HL-60 (cell line): Measurements from ENCODE around the gene HMGCS2.

Experiments
- DNase-seq, 2 experiments: peaks; one replicate each; pipeline ENCODE4 v3.0.0-alpha.2; 2010 to 2020; ENCODE audit warnings: low read depth in 1 of 2, low spot score in 1 of 2
- H3K27ac ChIP-seq: fragments of 250-450 bp; sonication (Bioruptor Pico); replicated peaks from 2 replicates; pipeline ENCODE4 v1.5.1; 2020; ENCODE audit warnings: mild to moderate bottlenecking, moderate library complexity
- H3K27me3 ChIP-seq: fragments of 250-450 bp; sonication (Bioruptor Pico); 2 replicates; pipeline ENCODE4 v1.5.1; 2021; ENCODE audit warnings: mild to moderate bottlenecking, moderate library complexity; ENCODE audit not compliant: insufficient read depth, poor library complexity, severe bottlenecking
- H3K4me3 ChIP-seq: replicated peaks from 2 replicates; pipeline ENCODE4 v1.5.1; 2011; ENCODE audit warnings: mild to moderate bottlenecking, control low read depth, low read length; ENCODE audit not compliant: insufficient read depth
- CTCF ChIP-seq: IDR thresholded peaks from one replicate; pipeline ENCODE4 v1.5.1; 2011; ENCODE audit warnings: low read length, control low read depth, inconsistent platforms; ENCODE audit not compliant: insufficient read depth
- GABPA ChIP-seq: IDR thresholded peaks from 2 replicates; pipeline ENCODE4 v1.6.1; 2012; ENCODE audit warnings: low read depth
- POLR2AphosphoS5 ChIP-seq: IDR thresholded peaks from 2 replicates; pipeline ENCODE4 v1.6.1; 2012; ENCODE audit warnings: low read depth
- REST ChIP-seq: IDR thresholded peaks from 2 replicates; pipeline ENCODE4 v1.6.1; 2012; ENCODE audit warnings: low read depth; ENCODE audit not compliant: insufficient replicate concordance
- SPI1 ChIP-seq: IDR thresholded peaks from 2 replicates; pipeline ENCODE4 v1.6.1; 2012; ENCODE audit warnings: low read depth, mild to moderate bottlenecking, borderline replicate concordance

Gene HMGCS2

GRCh38 chr1:119714583-119714982, 54.1 kb downstream of the HMGCS2 start:
- no peak overlapping the region for H3K4me3 ChIP-seq
- TF ChIP-seq REST: no peak
- no peak for TF ChIP-seq GABPA
- no peak for TF ChIP-seq POLR2AphosphoS5
- TF ChIP-seq CTCF: no peak
- TF ChIP-seq SPI1: no peak
- no peak overlapping the region for H3K27ac ChIP-seq
- DNase-seq: peak; percentile 21 to 27
- no peaks in the 10 kb centered on the region for H3K27me3 ChIP-seq

DNA sequence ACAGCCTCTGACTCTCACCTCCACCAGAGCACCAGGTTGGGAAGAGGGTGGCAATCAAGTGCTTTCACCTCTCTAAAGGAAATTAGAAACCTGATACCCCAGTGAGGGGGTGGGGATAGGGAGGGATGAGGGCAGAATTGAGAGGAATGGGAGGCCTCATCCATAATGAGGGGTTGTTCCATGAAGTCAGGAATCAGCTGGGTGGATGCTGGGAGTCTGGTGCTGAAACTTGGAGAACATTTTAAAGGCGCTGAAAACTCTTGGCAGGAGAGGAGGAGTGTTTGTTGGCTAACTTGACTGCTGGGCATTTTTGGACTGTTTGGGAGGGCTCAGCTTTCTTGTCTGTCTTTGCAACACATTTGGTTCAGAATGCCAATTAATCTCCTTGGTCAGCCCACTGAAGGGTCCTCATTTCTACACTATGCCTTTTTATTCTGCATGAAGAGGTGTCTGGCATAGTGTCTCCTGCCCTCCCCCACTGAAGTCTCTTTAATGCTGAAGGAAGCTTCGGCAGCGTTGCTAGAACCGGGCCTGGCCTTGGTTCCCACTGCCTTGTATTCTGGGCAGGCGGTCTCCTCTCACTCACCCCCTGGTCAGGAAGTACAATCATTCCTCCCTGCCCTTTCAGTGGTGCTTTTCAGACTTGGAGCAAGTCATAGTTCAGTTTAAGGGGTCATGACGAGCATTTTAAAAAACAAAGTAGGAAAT, 54.8 kb downstream of the HMGCS2 start:
- no peaks in the 10 kb centered on the region for H3K27me3 ChIP-seq
- no peak for DNase-seq
- H3K27ac ChIP-seq: no peak overlapping the region
- TF ChIP-seq POLR2AphosphoS5 (no peak), SPI1 (no peak), CTCF (no peak), GABPA (no peak), REST (no peak)
- no peak overlapping the region for H3K4me3 ChIP-seq

DNA sequence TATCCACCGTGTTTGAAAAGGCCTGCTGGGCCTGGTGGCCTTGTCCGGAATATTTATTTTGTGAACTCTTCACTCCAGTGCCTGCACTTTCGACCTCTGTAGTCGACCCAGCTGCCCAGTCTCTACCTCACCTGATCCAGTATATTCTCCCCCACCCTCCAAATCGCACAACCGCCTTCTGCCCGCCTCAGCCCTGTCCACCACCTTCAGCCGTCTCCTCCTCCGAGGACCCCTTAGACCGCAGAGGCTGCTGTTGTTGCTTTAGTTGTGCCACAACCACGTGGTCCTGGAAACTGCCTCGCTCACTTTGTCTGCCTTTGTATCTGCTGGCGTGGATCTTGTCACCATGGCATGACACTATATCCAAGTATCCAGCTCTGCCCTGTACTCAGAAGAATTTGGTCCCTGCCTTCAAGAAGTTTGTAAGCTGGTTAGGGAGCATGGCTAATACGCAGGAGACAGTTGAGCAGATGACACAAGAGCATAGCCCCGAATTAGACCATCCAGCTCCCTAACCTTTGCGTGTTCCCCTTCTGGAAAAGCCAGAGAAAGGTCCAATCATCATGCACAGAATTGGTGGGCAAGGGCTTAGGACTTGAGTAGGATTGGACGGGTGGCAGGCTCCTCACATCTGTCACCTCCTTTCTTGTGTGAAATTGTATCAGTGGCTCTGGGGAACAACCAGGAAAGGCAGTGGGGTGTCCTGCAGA, 55.5 kb downstream of the HMGCS2 start:
- peak overlapping the region; percentile 82 for H3K4me3 ChIP-seq
- peak in 1 of 2 experiments; percentile 22 for DNase-seq
- TF ChIP-seq REST (no peak), GABPA (no peak), SPI1 (no peak), POLR2AphosphoS5 (no peak), CTCF (no peak)
- H3K27me3 ChIP-seq: no peaks in the 10 kb centered on the region
- H3K27ac ChIP-seq: peak overlapping the region; percentile 72
